GM21515 (cell line): ENCODE data around the gene ONECUT1.

Experiments used
- ATAC-seq: cut with Tn5 transposase; IDR thresholded peaks from one replicate; pipeline ENCODE4 v1.9.1; 2021; ENCODE audit not compliant: unreplicated experiment

ONECUT1 gene

DNA sequence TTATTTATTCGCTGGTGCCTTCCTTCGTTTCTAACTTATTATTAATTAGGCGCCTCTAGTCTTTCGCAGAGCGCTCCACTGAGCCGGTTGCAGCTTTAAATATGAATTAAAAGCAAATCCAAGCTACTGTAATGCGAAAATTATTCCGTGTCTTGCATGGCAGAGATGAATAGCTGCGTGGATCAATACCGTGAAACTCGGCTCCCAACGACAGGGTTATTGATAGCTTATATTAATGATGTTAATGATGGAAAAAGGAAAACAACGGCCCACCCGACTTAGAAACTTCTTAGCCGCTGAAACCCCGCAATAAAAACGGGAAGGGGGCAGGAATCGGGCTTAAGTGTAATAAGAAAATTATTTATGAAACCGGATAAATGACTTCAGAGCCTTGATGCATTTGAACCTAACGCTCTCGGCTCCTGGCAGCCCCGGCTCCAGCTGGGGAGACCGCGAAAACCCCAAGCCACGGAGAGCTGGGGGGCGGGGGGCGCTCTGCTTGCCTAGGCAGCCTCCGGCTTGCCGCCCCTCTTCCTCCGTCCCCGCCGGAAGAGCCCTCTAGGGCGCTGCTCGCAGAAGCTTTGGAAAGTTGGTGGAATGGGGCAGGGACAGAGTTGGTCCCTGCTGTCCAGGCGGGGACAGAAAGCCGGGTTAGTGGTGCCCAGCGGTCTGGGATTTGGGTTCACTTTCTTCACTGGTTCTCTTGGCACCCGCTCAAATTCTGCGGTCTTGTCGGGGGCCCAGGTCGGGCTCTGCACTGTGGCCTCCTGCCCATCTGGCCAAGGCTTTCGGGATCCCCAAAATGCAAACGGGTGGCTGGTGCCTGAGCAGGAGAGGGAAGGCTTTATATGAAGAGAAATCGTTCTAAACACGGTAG, 7.7 kb upstream of the ONECUT1 start:
- ATAC-seq, result no peak

DNA sequence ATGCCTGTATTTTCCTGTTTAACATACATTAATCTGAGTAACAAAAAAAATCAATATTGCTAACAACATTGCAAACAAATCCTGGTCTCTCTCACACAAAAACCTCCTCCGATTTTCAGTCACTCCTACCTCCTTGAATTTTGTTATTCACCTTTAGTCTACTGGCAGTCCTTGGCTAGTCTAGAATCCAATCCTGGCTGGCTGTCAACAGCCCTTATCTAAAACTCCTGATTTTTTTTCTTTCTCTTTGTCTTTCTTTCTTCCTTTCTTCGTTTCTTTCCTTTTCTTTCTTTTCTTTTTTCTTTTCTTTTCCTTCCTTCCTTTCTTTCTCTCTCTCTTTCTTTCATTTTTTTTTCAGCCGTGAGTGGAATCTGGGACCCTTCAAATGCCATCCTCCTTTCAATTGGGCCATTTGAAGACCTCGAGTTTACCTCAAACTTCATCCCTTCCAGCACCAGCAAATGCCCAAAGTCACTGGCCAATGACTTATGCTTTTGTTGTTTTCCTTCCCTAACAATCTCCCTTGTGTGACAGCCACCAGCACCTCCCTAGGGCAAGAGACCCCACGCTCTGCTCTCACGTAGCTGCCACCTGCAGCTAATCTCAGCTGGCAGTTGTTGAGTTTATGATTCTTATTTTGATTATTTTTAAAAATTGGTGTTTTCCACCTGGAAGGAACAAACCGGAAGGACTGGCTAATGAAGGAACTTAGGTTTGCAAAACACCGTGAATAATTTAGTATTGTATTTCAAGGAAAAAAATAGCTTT, 6.8 kb upstream of the ONECUT1 start:
- no peak for ATAC-seq

DNA sequence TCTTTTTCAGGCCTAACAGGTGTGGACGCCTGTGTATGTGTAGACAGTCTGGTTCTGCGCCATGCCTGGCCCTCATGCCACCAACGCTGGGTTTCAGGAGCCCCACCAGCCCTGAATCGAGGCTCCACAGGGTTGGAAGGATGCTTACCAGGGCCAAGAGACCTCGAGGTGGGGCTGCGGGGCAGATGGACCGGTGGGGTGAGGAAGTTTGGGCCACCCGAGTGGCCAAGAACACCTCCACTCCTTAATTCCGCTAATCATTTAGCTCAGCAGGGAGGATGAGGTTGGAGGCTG, 6.0 kb upstream of the ONECUT1 start:
- no peak for ATAC-seq

- no peak for ATAC-seq
Observed at GRCh38 chr15:52795464-52796227, 5.5 kb upstream of the ONECUT1 start.

DNA sequence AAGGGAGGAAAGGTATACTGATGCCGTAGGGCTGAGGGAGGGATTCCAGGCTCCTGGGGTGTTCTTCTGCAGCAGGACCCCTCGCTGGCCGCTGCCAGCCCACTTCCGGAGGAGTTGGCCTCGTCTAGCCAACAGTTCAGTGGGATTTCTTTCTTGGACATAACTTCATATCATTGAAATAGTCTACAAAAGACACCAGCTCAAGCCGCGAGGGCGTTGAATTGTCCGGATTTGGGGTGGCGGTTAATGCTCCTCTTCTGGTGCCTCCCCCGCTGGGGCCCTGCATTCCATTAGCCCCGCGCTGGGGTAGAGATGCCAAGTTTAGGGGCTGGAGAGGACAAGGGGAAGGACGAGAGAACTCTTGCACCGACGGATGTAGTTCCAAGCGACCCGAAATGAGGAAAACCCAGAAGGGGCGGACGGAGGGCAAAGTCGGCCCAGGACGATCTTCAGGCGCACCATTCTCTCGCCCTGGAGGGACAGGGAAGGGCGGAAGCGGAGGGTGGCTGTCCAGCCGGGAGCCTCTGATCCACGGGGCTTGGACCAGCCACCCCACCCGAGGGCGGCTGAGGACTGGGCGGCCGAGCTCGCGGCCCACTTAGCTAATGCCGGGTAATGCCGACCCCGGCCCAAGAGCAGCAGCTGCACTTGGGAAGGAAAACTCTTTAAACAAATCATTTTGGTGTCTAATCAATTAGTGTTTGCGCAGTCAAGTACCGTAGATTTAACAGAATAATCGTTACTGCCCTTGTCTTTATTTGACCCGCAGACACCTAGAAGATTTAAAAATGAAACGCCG, 4.7 kb upstream of the ONECUT1 start:
- no peak for ATAC-seq

DNA sequence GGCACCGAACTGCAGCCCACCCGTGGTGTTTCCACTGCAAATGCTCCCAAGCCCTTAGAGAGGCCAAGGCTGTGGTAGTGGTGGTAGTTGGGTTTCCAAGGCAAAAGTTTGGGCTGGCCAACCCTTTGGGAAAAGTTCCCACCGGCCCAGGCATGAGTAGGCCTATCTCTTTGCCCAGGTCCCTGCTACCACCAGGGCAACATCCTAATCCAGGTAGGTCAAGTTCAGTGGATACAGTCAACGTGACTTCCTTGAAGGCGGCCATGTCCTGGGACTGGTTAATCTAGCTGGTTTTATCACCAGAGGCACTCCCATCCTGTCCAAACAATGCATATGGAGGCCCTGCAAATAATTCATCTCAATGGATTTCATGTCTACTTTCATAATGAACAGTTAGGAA, 1.6 kb upstream of the ONECUT1 start:
- ATAC-seq, result no peak

DNA sequence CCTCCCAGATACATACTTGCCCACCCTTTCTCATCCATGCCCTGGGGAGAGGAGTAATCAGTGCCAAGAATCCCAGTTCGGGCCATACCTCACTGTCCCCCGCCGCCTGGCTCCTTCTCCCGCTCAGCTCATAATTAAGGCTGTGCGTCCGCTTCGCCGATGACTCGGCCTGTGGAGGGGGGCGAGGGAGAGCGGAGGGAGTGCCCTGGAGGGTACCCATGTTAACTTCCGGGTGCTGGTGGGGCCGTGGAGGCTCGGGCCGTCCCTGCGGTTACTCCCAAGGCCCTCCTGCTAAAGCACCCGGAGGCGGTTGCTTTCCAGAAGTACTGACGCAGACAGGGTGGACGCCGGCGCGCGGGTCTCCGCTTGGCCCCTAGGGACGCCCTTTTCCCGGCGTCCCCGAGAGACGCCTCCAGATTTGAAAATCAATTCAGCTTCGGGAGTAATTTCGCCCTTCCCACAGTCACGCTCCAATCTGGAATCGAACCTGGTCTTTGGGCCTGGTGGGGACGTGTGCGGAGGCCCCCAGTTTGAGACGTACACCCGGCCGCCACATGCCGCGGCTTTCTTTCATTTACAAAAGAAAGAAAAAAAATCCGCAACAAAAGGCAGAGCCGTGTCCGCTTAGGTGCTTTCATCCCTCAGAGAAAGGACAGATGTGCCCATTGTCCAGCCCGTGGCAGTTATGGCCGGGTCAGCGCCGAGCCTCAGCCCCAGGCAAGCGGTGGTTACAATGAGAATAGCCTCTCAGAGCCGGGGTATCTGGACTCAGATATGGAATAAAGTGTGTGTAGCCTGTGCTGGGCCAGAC, 1.0 kb upstream of the ONECUT1 start:
- no peak for ATAC-seq

- no peak for ATAC-seq
Observed at GRCh38 chr15:52789601-52790168, 451 bp downstream of the ONECUT1 start.

- ATAC-seq, result no peak
Observed at GRCh38 chr15:52789008-52789600, 1.0 kb downstream of the ONECUT1 start.

GRCh38 chr15:52788099-52788986, 1.8 kb downstream of the ONECUT1 start:
- no peak for ATAC-seq

DNA sequence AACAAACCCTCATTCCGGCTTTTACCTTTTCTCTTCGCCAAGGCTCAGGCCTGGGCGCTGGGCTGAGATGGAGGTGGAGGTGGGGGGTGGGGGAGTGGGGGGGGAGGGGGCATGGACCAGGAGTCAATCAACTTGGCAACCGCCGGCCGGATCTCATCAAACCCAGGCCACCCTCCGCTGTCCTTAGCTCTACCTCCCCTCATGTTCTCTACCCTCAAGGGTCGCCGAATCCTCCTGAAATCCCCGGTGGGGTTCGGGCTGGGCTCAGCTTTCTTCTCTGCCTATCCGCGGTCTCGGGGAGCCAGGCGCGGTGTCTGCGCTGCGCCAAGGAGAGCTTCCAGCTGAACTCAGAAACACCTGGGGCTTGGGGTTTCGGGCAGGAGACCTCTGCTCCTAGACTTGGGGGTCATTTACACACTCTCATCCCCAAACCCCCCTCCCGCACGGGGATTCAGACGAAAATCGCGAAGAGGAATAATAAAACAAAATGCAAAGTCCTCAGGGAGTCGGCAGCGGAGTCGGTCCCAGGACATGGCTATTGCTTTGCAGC, 2.5 kb downstream of the ONECUT1 start:
- ATAC-seq, result no peak

- no peak for ATAC-seq
Observed at GRCh38 chr15:52787123-52787503, 3.0 kb downstream of the ONECUT1 start.

DNA sequence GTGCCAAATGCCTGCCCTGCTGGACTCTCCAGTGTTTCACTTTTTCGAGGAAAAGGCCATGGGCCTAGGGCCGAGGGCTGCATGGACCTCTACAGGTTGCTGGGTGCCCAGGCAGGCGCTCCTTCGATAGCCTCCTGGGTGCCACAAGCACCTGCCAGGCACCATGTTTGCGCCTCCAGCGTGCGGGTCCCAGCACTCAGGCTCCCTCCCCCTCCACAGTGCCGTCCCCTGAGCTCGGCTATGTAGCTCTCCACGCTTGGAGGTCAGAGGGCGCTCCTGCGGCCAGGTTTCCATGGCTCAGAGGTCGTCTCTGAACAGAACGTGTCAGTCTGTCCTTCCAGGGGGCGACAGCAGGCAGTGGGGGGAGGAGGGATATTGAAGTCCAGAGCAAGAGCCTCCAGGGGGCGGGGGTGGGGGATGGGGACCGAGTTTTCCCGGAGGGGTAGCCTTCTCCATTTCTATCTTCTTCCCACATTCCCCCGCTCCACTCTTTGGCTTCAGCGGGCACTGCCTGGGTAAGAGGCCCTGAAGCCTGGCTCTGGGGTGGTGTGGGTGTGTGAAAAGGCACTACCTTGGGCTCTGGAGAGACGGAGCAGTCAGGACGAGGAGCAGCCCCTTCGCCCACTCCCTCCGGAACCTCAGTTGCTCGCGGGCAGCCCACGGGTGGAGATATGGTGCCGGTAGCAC, 3.6 kb downstream of the ONECUT1 start:
- ATAC-seq, result no peak

- no peak for ATAC-seq
Observed at GRCh38 chr15:52785672-52786406, 4.3 kb downstream of the ONECUT1 start.

- no peak for ATAC-seq
Observed at GRCh38 chr15:52784799-52785671, 5.1 kb downstream of the ONECUT1 start.
